Measurements from ENCODE around the gene PTPN14.

GRCh38 chr1:214579183-214579582, 27.8 kb upstream of the PTPN14 start:
- TF ChIP-seq SIN3A (IDR thresholded peaks at IDR 0.05; ENCODE audit: borderline replicate concordance, insufficient read depth, low read depth, low read length) (no peak), CTCF (IDR thresholded peaks at IDR 0.05) (no peak), REST (IDR thresholded peaks at IDR 0.05; ENCODE audit: insufficient read depth in 1 of 2, low read depth in 2 of 2, low read length in 1 of 2) (no peak), POLR2AphosphoS5 (IDR thresholded peaks at IDR 0.05; ENCODE audit: low read depth, low read length) (no peak)

Measured in Panc1 (cell line).